Measurements from ENCODE around the gene KATNB1.
A peak's percentile ranks its signal among the peaks of the same experiment; 100 is the strongest.

The KATNB1 gene

DNA sequence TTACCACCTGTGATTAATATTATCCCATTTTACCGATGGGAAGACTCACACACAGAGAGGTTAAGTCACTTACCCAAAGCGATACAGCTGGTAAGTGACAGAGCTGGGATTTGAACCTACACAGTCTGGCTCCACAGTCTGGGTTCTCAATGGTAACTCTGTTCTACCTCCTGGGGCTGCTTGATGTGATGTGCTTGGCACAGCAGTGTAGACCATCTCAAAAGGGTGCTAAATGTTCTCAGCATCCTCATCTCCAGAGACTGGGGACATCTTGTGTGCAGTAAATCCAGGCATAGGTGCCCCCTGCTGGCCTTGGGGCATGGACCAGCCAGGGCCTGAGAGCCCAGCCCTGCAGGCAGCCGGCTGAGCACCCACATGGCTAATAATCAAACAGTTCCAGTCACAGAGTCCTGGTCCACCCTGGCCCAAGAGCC, 15.4 kb upstream of the KATNB1 start:
- H3K4me3 ChIP-seq (ENCODE audit: low read depth, low read length), result no peak overlapping the region
- H3K9me3 ChIP-seq (ENCODE audit: severe bottlenecking), result no peaks in the 10 kb centered on the region
- H3K27me3 ChIP-seq (ENCODE audit: insufficient read depth, low read depth, severe bottlenecking), result no peaks in the 10 kb centered on the region
- no peaks in the 10 kb centered on the region for H3K36me3 ChIP-seq
- DNase-seq, result peak; percentile 71
- no peak overlapping the region for H3K27ac ChIP-seq
- TF ChIP-seq, protein P1, sequence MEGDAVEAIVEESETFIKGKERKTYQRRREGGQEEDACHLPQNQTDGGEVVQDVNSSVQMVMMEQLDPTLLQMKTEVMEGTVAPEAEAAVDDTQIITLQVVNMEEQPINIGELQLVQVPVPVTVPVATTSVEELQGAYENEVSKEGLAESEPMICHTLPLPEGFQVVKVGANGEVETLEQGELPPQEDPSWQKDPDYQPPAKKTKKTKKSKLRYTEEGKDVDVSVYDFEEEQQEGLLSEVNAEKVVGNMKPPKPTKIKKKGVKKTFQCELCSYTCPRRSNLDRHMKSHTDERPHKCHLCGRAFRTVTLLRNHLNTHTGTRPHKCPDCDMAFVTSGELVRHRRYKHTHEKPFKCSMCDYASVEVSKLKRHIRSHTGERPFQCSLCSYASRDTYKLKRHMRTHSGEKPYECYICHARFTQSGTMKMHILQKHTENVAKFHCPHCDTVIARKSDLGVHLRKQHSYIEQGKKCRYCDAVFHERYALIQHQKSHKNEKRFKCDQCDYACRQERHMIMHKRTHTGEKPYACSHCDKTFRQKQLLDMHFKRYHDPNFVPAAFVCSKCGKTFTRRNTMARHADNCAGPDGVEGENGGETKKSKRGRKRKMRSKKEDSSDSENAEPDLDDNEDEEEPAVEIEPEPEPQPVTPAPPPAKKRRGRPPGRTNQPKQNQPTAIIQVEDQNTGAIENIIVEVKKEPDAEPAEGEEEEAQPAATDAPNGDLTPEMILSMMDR (IDR thresholded peaks at IDR 0.05; ENCODE audit: low read depth, low read length), result peak; percentile 83

DNA sequence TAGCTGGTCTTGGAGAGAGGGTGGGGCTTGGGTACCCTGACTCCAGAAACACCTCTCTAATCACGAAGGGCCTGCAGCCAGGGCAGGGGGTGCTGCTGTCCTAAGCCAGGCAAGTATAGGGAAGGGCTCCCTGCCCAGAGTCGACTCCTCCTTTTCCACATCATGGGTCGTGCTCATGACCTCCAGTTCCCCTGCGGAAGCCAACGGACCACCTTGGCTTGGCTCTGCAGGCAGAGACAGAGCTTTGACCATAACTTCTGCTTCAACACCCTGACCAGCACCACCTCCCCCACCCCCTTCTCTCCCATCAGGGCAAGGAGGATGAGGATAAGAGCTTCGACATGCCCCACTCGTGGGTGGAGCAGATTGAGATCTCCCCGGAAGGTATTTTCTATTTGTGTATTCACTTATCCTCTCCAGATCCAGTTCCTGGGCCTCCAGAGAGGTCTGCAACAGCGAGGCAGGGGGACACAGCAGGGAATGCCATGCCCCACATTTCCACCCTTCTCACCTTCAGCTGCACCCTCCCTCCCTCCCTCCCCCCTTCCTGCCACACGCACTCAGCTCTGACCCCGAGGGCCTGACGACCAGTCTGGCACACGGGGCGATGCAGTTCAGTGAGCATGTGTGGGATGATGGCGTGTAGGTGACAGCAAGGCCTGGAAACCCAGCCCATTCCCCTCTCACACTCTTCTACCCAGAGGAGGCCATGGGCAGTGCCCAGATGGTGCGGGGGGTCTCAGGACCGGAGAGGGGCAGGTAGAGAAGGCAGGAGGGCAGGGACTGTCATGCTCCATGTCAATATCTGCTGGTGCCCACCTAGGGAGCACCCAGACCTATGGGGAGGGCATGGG, 14.0 kb upstream of the KATNB1 start:
- TF ChIP-seq, protein P1 (IDR thresholded peaks at IDR 0.05; ENCODE audit: low read depth, low read length), result no peak
- no peak overlapping the region for H3K4me3 ChIP-seq (ENCODE audit: low read depth, low read length)
- H3K36me3 ChIP-seq, result no peaks in the 10 kb centered on the region
- H3K9me3 ChIP-seq (ENCODE audit: severe bottlenecking), result no peaks in the 10 kb centered on the region
- DNase-seq, result no peak
- H3K27ac ChIP-seq, result no peak overlapping the region
- H3K27me3 ChIP-seq (ENCODE audit: insufficient read depth, low read depth, severe bottlenecking), result no peaks in the 10 kb centered on the region

DNA sequence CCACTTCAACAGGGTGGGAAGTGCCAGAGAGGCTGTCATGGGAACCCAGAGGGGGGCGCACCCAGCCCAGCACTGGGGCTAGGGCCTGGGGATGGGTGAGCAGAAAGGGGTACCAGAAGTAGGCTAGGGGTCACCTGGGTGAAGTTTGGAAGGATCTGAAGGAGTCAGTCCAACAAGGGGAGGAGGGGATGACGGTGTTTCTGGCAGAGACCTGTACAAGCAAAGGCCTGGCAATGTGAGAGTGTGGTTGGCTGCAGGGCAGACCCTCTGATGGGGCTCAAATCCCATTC, 13.4 kb upstream of the KATNB1 start:
- H3K9me3 ChIP-seq (ENCODE audit: severe bottlenecking), result no peaks in the 10 kb centered on the region
- H3K27me3 ChIP-seq (ENCODE audit: insufficient read depth, low read depth, severe bottlenecking), result no peaks in the 10 kb centered on the region
- H3K4me3 ChIP-seq (ENCODE audit: low read depth, low read length), result no peak overlapping the region
- TF ChIP-seq, protein P1 (IDR thresholded peaks at IDR 0.05; ENCODE audit: low read depth, low read length), result no peak
- no peak for DNase-seq
- H3K27ac ChIP-seq, result no peak overlapping the region
- no peaks in the 10 kb centered on the region for H3K36me3 ChIP-seq

DNA sequence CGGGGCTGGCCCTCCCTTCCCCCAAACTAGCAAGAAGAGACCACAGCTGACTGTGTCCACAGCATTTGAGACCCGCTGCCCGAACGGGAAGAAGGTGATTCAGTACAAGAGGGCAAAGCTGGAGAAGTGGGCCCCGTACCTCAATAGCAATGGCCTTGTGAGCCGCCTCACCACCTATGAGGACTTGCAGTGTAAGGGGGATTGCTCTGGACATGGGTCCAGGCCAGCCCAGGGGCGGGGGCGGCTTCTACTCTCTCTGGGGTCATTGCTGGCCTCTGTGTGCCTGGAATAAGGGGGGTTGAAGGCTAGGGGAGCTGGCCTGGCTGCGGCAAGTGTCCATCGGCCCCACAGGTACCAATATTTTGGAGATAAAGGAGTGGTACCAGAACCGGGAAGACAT, 12.9 kb upstream of the KATNB1 start:
- no peaks in the 10 kb centered on the region for H3K27me3 ChIP-seq (ENCODE audit: insufficient read depth, low read depth, severe bottlenecking)
- H3K9me3 ChIP-seq (ENCODE audit: severe bottlenecking), result no peaks in the 10 kb centered on the region
- TF ChIP-seq, protein P1 (IDR thresholded peaks at IDR 0.05; ENCODE audit: low read depth, low read length), result no peak
- H3K27ac ChIP-seq, result no peak overlapping the region
- H3K4me3 ChIP-seq (ENCODE audit: low read depth, low read length), result no peak overlapping the region
- H3K36me3 ChIP-seq, result no peaks in the 10 kb centered on the region
- no peak for DNase-seq

DNA sequence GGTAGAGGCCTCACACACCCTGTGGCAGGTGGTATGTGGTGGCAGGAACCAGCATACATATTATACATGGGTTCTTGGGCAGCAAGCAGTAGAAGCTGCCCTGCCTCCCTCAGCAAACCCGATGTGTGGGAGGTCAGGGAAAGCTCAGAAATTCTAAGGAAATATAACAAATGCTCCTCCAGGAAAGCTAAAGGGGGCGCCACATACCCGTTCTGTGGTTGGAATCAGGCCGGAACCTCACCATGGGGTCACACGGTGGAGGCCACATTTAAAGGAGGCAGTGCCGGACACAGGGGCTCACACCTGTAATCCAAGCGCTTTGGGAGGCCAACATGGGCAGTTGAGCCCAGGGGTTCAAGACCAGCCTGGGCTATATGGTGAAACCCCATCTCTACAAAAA, 12.4 kb upstream of the KATNB1 start:
- Histone ChIP-seq H3K9me3 (ENCODE audit: severe bottlenecking) (no peaks in the 10 kb centered on the region), H3K27ac (no peak overlapping the region), H3K4me3 (ENCODE audit: low read depth, low read length) (no peak overlapping the region), H3K27me3 (ENCODE audit: insufficient read depth, low read depth, severe bottlenecking) (no peaks in the 10 kb centered on the region), H3K36me3 (no peaks in the 10 kb centered on the region)
- peak; percentile 36 for DNase-seq
- TF ChIP-seq, protein P1 (IDR thresholded peaks at IDR 0.05; ENCODE audit: low read depth, low read length), result peak; percentile 41; the same call in 1 of the 2 replicates

DNA sequence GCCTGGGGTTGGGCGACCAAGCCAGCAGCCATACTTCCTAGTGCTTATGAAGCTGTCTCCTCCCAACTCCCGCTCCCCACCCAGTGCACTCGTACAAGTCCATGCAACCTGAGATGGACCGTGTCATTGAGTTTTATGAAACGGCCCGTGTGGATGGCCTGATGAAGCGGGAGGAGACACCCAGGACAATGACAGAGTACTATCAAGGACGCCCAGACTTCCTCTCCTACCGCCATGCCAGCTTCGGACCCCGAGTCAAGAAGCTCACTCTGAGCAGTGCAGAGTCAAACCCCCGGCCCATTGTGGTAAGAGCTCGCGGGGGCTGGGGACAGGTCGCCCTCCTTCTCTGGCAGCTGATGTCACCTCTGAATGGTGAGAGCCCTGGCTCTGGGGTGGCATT, 11.0 kb upstream of the KATNB1 start:
- Histone ChIP-seq H3K27me3 (ENCODE audit: insufficient read depth, low read depth, severe bottlenecking) (no peaks in the 10 kb centered on the region), H3K36me3 (no peaks in the 10 kb centered on the region), H3K9me3 (ENCODE audit: severe bottlenecking) (no peaks in the 10 kb centered on the region), H3K27ac (no peak overlapping the region), H3K4me3 (ENCODE audit: low read depth, low read length) (no peak overlapping the region)
- TF ChIP-seq, protein P1 (IDR thresholded peaks at IDR 0.05; ENCODE audit: low read depth, low read length), result no peak
- DNase-seq, result no peak
